GM13977 (cell line): Measurements from ENCODE around the gene SH3BGRL2.

ENCODE experiments used
- DNase-seq: peaks from one replicate; pipeline ENCODE4 v3.0.0; 2012; ENCODE audit warnings: low spot score
- in situ Hi-C: fragments of 300-500 bp; cut with MboI; formaldehyde crosslinking; loops from one replicate; pipeline ENCODE4 v1.12.0; 2022; ENCODE audit warnings: low sequenced_read_pairs, low pct_unique_long_range_greater_than_20kb, mixed read lengths, inconsistent platforms; ENCODE audit not compliant: unreplicated experiment
- TF ChIP-seq, protein P1 (sequence below): IDR thresholded peaks from 2 replicates; pipeline ENCODE4 v1.5.1; 2012; ENCODE audit warnings: mild to moderate bottlenecking, control low read depth; ENCODE audit not compliant: insufficient read depth; ENCODE audit errors: extremely low read depth, missing control alignments

The SH3BGRL2 gene

DNA sequence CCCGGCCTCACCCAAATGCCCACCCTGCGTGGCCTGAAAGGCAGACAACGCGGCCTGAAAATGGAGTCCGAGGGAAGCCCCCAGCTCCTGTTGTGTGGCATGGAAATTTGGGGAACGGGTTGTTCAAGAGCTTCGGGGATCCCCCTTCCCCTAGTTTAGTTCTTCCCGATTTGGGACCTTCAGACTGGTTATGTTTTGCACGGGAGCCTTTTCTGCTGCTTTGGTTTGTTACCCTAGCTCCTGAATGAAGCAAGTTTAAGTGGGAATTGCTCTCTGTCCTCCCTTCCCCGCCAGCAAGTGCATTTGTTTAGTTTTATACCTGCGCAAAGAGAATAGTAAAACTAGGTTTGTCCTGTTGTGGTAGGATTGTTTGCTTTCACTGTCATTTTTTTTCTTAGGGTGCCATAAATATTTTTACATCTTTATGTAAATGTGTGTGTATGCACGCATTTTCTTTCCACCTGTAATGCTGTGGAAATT, 604 bp downstream of the SH3BGRL2 start:
- in situ Hi-C loops = no loop called here
- DNase-seq = peak; percentile 21
- TF ChIP-seq, protein P1, sequence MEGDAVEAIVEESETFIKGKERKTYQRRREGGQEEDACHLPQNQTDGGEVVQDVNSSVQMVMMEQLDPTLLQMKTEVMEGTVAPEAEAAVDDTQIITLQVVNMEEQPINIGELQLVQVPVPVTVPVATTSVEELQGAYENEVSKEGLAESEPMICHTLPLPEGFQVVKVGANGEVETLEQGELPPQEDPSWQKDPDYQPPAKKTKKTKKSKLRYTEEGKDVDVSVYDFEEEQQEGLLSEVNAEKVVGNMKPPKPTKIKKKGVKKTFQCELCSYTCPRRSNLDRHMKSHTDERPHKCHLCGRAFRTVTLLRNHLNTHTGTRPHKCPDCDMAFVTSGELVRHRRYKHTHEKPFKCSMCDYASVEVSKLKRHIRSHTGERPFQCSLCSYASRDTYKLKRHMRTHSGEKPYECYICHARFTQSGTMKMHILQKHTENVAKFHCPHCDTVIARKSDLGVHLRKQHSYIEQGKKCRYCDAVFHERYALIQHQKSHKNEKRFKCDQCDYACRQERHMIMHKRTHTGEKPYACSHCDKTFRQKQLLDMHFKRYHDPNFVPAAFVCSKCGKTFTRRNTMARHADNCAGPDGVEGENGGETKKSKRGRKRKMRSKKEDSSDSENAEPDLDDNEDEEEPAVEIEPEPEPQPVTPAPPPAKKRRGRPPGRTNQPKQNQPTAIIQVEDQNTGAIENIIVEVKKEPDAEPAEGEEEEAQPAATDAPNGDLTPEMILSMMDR = no peak

DNA sequence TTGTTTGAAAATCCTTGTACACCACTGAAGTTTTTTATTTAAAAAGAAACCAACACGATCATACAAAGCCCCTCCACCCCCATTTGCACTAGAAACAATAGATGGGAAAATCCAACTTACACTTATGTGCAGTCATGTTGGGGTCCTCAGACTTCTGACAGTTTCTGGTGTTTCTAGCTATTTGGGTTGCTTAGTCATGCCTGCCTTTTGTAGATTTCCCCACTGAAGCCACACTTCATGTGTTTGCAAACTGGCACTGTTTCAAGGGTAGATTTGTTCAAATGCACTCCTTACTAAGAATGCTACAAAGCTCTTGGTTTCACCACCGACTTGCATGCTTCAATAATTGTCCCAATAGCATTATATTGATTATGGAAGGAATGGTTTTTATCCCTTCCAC, 1.5 kb downstream of the SH3BGRL2 start:
- in situ Hi-C loops = no loop called here
- peak; percentile 28 for DNase-seq
- TF ChIP-seq, protein P1 = no peak

DNA sequence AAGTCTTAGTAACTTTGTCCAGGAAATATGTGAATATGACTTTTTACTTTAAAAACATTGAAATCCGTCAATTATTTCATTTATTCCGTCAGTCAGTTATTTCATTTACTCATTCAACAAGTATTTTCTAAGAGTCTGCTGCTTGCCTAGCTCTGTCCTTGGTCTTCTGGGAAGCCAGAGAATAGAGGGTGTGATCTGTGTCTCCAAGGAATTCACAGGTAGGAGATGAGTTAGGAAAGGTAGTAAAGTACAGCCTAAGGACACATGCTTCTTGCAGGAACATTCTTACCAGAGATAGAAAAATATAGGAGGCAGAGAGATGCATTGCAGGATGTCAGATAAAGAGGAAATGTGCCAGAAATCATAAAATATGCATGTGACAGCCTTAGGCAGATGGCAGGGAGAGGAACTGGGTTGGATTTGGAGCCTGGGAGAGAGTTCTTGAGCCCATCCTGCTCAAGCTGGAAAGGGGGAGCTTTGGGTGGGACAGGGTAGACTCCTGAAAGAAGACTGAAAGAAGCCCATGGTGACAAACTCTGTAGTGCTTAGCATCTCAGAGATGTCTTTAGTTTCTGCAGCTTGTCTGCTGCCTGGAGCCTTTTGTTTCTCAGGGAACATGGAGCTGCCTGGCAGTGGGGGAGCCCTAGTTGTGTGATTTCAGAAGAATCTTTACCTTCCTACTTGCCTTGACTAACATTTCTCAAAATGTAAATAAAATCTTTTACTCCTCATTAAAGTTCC, 3.5 kb downstream of the SH3BGRL2 start:
- TF ChIP-seq, protein P1 = no peak
- in situ Hi-C loops = no loop called here
- no peak for DNase-seq

DNA sequence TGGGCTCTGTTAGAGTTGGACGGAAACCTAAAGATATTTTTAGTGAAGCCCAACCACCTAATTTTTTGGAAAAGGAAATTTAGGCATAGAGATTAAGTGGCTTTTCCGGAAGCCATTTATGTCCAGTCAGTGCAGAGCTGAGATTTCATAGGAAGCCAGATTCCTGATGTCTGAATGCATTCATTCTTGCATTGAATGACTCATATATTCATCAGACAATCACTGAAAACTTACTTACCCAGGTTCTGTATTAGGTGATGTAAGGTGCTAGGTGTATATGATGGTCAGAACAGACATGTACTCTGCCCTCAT, 4.1 kb downstream of the SH3BGRL2 start:
- in situ Hi-C loops = no loop called here
- TF ChIP-seq, protein P1 = no peak
- DNase-seq = no peak

DNA sequence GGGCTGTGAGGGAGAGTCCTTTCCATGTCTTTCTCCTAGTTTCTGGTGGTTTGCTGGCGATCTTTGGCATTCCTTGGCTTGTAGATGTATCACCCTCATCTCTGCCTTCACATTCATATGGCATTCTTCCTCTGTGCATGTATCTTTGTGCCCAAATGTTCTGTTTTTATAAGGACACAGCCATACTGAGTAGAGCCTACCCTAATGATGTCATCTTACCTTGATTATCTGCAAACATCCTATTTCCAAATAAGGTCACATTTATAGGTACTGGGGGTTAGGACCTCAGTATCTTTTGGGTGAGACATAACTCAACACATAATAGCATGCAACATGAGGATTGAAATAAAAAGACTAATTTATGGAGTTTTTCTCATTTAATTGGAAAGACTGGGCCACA, 5.5 kb downstream of the SH3BGRL2 start:
- TF ChIP-seq, protein P1 = no peak
- no peak for DNase-seq

DNA sequence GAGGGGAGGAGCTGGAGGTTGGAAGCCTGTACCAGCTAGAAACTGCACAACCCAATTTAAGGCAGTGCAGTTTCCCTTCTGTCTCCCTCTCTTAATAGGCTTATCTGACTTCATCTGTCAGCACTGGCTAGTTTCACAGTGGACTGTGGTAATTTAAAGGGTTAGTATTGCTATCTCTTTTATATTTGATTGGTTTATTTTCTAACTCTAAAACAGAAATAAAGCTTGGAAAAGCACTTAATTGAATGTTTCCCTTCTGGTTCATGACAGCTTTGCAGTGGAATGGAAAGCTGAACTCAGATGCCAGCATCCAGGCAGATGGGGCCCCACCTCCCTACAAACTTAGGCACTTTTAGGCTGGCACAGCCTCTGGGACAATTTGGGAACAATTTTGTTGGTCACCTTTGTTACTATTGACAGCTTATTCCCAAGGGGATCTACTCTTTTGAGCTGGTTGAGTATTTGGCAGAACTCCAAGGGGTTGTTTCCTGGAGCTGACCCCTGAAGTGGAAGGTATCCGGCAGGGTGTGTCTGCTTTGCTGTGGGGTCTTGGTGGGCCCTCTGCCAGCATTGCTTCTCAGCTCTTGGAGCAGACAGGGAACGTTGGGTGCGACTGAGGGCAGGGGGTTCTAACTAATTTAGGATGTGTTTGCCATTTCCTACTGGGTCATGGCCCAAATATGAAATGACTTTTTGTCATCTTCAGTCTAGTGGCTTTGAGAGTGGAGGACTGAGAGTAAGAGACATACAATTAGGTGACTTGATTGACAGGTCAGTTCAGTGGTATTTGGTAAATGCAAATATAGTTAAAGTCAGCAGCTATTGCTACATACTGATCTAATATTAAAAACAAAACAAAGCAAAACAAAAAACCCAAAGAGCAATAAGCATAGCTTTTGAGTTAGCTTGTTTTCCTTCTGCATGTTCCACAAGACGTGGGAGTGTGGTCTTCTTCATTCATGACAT, 9.3 kb downstream of the SH3BGRL2 start:
- TF ChIP-seq, protein P1 = no peak
- in situ Hi-C loops = no loop called here
- no peak for DNase-seq

More for the DNA sequence above, 5.5 kb downstream of the SH3BGRL2 start:
- in situ Hi-C loops = no loop called here
